Posterior cingulate gyrus (tissue), 11 donors: ENCODE measurements around the gene ANXA6.

Experiments used
- DNase-seq, 10 donors: peaks; one replicate each; pipeline versions ENCODE4 v3.0.0 to v3.0.0-alpha.2; 2020 to 2021; ENCODE audit warnings: mixed read lengths in 3 of 10
- intact Hi-C: fragments of 100-400 bp; cut with DNase I; formaldehyde crosslinking; loops from one replicate; pipeline ENCODE4 v1.15.1; 2023

The ANXA6 gene

DNA sequence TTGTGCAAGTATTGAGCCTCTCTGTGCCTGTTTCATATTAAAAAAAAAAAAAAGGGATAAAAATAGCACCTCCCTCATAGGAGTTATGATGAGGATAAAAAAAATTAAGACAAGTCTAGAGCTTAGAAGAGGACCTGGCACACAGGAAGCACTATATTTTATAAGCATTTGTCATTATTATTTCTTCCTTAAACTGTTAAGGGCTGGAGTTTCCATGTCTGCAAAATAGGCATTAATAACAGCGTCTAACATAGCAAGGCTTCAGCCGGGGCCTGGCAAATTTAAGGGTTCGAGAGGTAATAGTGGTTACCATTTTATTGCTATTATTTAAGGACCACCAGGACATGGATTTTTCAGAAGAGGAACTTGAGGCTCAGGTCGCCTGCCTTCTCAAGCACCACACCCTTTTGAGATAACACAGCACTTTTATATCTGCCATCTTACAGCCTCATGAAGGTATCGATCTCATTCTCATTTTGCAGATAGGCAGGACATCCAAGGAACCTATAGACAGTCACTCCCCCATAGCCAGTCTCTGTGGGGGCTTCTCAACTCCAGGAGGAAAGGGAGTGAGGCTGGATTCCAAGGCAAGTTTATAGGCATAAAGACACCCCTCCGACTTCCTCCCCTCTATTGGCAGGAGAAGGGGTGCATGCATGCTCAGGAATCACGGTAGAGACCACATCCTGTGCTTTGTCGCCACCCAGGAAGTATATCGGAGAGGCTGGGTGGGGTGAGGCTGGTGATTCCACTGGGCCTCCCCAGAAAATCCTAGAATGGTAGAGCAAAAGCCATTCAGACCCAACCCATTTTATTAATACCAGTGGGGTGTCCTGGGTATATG lies 2.4 kb downstream of the ANXA6 start:
- intact Hi-C loops, result no loop called here
- DNase-seq, result peak in 1 of 10 donors; percentile 7

DNA sequence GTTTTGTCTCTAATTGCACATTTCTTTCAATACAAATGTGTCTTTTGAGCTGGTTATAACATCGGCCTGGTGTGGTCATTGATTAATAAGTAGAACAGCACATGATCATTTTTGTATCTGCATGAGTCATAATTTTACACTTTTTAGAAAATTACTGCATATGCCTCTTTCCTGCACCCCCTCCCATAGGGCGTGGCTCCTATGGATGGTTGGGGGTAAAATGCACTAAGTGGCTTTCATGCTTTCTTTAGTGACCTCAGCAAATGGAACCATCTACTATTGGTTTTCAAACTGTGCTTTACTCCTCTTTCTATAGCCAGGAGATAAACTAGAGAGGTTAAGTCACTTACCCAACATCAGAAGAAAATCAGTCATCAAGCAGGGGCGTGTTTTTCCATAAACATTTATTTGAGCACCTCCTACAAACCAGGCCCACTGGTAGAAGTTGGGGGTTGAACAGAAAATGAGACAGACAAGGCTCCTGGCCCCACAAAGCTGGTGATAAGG lies 3.8 kb downstream of the ANXA6 start:
- peak in 1 of 10 donors; percentile 13 for DNase-seq
- intact Hi-C loops, result no loop called here

DNA sequence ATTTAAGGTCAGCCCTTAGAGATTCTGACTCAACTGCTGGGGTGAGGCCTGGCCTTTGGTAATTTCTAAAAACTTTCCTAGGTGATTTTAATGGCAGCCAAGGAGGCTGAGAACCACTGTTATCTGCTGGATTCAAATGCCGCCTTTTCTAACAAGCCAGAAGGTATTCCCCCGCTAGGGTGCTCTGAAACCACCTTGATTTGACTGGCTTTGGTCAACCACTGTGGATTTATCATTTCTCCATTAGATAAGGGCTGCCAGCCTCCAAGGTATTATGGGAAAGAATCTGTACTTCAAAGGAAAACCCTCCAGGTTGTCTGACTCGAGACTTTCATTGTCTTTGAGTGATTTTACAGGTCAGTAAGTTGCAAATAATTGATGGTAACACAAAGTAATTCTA lies 4.3 kb downstream of the ANXA6 start:
- no peak for DNase-seq
- intact Hi-C loops, result no loop called here

DNA sequence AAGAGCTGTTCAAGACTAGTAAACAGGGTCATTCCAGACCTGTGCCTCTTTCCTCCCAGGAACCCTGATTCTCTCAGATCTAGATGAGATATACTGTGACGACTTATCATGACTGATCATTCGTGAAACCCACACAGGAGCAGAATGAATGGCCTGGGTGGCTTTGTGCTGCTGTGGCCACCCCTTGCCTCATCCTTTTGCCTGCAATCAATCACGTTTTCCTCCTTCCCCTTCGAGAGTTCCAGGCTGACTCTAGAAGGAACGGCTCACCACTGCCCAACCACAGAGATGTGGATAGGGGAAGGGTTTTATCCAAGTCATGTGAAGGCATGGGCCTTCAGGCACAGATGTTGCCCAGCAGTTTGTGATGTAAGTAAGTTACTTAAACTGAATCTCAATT lies 5.8 kb downstream of the ANXA6 start:
- DNase-seq, result peak in 1 of 10 donors; percentile 32
- intact Hi-C loops, result no loop called here

GRCh38 chr5:151151263-151151660 lies 6.3 kb downstream of the ANXA6 start:
- DNase-seq, result peak in 1 of 10 donors; percentile 75
- intact Hi-C loops, result no loop called here

GRCh38 chr5:151150471-151151262 lies 6.9 kb downstream of the ANXA6 start:
- DNase-seq, result peak in 5 of 10 donors; percentile 39 to 90 (median 83)
- intact Hi-C loops, result no loop called here

DNA sequence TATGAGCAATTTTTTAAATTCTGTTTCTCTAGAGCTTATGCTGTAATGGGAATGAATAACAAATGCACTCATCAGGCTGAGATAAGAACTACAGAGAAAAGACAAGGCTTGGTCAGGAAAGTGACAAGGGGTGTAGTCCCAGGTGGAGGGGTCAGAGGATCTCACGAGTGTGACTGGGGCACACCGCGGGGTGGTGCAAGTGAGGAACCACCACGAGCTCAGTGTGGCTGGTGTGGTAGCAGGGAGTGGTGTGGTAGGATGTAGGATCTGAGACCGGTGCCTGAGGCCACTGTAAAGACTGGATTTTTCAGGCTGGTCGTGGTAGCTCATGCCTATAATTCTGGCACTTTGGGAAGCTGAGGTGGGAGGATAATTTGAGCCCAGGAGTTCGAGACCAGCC lies 9.0 kb downstream of the ANXA6 start:
- peak in 1 of 10 donors; percentile 51 for DNase-seq
- intact Hi-C loops, result no loop called here

DNA sequence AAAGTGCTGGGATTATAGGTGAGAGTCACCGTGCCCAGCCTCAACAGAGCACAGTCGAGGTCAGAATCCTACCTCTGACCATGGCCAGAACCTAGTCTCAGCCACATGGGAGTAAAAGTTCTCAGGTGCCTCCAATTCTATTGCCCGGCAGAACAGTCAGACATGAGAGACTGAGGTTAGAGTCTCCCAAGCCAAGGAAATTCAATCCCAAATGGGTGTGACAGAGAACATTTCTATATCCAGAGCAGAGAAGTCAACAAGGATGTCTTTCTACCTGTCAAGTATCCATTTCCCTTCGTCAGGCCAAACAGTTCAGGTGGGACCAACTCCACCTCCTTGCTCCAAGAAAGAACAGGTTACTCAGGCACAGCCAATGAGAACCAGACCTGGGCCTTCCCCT lies 10.5 kb downstream of the ANXA6 start:
- intact Hi-C loops, result no loop called here

GRCh38 chr5:151146061-151146460 lies 11.5 kb downstream of the ANXA6 start:
- peak in 1 of 10 donors; percentile 38 for DNase-seq
- intact Hi-C loops, result no loop called here

More for the DNA sequence above, 10.5 kb downstream of the ANXA6 start:
- DNase-seq, result peak in 1 of 10 donors; percentile 24

DNA sequence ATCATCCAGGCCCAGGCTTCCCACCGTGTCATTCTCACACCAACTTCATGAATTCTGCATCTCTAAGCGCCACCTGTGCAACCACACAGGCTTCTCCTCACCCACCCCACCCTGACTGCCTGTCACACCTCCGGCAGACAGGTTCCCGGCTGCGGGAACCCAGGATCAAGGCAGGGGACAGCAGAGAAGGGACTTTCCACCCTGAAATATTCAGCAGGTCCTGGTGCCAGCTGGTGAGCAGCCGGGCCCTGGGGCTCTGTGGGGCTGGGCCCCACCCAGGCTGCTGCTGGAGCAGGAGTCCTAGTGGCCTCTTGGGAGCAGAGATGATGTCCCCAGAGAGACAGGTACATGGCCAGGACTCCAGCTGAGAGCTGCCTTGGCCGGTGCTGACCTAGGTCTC lies 12.7 kb downstream of the ANXA6 start:
- intact Hi-C loops, result no loop called here
- peak in 1 of 10 donors; percentile 60 for DNase-seq

DNA sequence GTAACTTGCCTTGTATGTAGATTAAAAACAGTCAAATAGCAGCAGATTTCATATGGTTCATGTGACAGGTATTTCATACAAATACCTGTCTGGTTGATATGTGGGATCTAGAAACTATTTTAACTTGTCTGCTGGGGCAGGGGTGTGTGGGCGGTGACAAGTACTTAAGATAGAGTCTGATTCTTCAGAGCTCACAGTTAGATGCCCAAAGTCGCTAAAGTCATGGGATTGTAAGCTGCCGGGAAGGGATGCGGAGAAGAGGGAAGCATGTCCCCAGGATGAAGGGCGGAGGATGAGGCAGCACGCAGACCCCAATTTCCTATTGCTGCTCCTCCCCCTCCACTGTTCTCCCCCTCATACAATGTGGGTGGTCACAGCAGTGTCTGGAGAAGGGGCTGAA lies 13.3 kb downstream of the ANXA6 start:
- peak in 1 of 10 donors; percentile 72 for DNase-seq
- intact Hi-C loops, result no loop called here

- DNase-seq, result peak in 1 of 10 donors; percentile 7
- intact Hi-C loops, result no loop called here
Measured at GRCh38 chr5:151143645-151144044, 13.9 kb downstream of the ANXA6 start.

DNA sequence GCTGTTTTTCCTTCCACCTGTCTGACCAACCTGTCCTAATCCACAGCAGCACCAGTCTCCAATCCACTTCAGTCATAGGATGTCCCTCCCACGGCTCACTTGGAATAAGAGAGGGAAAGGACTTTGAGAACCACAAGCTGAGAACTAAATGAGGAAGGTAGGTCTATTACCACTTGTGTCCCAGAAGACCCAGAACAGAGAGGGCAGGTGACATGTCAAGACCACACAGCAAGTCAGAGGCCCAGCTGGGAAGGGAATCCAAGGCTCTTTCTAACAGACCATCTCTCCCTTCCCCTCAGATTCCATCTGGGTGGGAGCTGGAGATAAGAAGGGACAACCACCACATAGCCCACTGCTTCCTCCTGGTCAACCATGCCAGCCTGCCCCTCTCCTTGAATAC lies 14.6 kb downstream of the ANXA6 start:
- intact Hi-C loops, result no loop called here
- no peak for DNase-seq

GRCh38 chr5:151141535-151141934 lies 16.0 kb downstream of the ANXA6 start:
- peak in 2 of 10 donors; percentile 81 to 85 for DNase-seq
- intact Hi-C loops, result no loop called here

DNA sequence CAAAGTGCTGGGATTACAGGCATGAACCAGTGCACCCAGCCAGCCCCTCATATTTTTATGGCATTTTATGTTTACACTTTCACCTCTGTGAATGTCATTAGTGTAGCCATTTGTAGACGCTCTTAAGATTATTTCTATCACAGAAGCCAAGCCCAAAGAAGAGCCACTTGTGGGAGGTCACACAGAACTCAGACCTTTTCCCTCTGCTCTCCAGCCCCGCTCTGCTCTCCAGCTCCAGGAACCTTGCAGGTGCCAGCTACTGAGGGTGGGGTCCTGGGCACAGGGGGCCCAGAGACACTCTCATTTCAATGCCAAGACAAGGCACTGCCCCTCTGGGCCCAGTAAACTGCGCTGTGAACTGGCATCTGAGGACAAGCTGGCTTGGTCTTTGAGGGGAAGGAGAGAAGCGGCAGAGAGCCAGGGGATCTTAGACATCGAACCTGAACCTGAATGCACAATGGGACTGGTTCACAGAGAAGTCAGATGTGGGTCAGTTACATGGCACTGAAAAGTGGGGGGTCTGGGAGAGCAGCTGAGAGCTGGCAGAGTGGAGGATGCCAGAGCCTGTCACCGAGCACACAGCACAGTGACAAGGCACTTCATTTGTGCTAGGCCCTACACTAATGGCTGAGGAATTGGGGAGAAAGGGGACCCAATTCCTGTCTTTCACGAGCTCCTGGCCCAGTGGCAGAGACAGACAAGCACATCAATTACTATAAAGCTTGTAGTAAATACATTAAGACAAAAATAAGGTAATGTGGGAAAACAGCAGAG lies 16.7 kb downstream of the ANXA6 start:
- peak in 1 of 10 donors; percentile 76 for DNase-seq
- intact Hi-C loops, result no loop called here

- peak in 1 of 10 donors; percentile 1 for DNase-seq
- intact Hi-C loops, result no loop called here
Measured at GRCh38 chr5:151139646-151140045, 17.9 kb downstream of the ANXA6 start.

GRCh38 chr5:151139015-151139414 lies 18.6 kb downstream of the ANXA6 start:
- intact Hi-C loops, result no loop called here
- peak in 1 of 10 donors; percentile 35 for DNase-seq

DNA sequence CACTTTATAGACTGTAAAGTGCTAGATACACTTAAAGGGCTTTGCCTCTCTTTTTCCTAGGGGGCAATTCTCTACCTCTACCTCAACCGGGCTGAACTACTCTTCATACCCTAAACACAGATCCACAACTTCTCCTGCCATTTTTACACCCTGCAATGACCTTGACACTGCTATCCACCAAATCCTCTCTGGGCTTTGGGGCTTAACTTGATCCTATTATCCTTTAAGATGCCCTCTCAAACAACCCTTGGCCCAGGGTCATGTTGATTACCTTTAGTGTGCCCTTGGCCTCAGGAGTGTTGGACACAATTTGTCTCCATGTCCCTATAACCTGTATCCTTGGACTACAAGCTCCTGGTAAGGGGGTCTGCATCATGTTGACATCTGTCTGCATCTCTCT lies 19.5 kb downstream of the ANXA6 start:
- no peak for DNase-seq
- intact Hi-C loops, result no loop called here

GRCh38 chr5:151137067-151137825 lies 20.3 kb downstream of the ANXA6 start:
- intact Hi-C loops, result no loop called here
- DNase-seq, result peak in 1 of 10 donors; percentile 69

DNA sequence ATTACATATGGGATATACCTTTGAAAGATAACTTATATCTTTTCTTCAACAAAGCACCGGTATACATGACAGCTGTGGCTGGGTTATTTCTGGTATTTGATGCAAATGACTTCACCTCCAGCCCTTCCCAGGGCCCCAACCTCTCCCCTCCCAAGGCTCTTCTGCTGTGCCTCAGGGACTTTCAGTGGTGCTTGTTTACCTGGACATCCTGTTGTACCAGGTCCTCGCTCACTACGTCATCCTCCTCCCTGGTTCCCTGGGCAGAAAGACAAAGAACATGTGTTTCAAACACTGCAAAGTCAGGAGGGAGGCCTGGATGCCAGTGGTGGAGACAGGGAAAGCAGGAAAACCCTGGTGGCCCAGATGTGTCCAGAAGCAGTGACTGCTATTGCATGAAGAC lies 23.4 kb downstream of the ANXA6 start:
- DNase-seq, result peak in 1 of 10 donors; percentile 0

More for the DNA sequence above, 23.4 kb downstream of the ANXA6 start:
- intact Hi-C loops, result no loop called here
